ENCODE results near the gene ABCF1. TPM values are rescaled to one million over a fixed set of nuclear protein-coding genes. Genes with fewer than 3 reads are reported as not detected.

The ABCF1 gene
- total and polyA plus RNA-seq, 9 of the 15 experiments (the other 6 are each of a cell fraction or from before 2014, with no cell fraction given) = 41.6 to 193 (median 102) TPM

DNA sequence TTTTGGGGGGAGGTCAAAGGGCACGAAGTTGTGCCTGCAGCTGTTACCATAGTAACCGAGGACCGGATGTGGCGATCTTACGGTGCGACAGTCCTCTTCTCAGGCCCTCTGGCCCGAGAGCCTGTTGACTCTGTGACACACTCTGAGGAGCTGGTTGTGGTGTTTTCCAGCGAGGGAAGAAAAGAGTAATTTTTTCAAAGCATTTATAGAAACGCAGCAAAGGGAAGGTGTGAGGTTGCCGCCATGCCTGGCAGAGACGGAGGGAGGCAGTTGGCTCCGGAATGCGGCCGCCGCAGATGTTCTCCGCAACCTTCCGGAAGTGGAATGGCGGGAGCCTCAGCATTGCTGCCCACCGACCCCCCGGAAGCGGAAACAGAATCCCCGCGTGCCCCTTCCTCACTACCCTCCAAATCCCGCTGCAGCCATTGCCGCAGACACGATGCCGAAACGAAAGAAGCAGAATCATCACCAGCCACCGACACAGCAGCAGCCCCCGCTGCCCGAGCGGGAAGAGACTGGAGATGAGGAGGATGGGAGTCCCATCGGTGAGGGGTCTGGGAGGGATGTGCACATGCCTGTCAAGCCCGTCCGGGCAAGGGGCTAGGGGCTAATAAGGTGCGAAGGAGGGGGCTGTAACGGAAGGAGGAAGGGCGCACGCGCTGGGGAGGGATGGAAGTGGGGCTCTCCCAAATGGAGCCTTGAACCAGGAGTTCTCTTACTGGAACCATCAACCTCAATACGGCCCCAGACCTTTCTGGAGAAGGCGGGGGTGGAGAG lies 14.1 kb upstream of the ABCF1 start, which contains the start of gene PRR3 (continued):
- TF ChIP-seq, protein P1, sequence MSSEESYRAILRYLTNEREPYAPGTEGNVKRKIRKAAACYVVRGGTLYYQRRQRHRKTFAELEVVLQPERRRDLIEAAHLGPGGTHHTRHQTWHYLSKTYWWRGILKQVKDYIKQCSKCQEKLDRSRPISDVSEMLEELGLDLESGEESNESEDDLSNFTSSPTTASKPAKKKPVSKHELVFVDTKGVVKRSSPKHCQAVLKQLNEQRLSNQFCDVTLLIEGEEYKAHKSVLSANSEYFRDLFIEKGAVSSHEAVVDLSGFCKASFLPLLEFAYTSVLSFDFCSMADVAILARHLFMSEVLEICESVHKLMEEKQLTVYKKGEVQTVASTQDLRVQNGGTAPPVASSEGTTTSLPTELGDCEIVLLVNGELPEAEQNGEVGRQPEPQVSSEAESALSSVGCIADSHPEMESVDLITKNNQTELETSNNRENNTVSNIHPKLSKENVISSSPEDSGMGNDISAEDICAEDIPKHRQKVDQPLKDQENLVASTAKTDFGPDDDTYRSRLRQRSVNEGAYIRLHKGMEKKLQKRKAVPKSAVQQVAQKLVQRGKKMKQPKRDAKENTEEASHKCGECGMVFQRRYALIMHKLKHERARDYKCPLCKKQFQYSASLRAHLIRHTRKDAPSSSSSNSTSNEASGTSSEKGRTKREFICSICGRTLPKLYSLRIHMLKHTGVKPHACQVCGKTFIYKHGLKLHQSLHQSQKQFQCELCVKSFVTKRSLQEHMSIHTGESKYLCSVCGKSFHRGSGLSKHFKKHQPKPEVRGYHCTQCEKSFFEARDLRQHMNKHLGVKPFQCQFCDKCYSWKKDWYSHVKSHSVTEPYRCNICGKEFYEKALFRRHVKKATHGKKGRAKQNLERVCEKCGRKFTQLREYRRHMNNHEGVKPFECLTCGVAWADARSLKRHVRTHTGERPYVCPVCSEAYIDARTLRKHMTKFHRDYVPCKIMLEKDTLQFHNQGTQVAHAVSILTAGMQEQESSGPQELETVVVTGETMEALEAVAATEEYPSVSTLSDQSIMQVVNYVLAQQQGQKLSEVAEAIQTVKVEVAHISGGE (CRISPR knock-in tag; IDR thresholded peaks at IDR 0.05) = peak; percentile 87 to 98 (median 93); a peak in 5 of 6 replicates
- no peak; the same call in 1 of the 2 replicates for TF ChIP-seq THRAP3 (IDR thresholded peaks at IDR 0.05; ENCODE audit: borderline replicate concordance)
- peak; percentile 69; the same call in 1 of the 2 replicates for TF ChIP-seq MIER1 (IDR thresholded peaks at IDR 0.05; ENCODE audit: low read depth)
- TF ChIP-seq SRSF9 (IDR thresholded peaks at IDR 0.05; ENCODE audit: borderline replicate concordance, low read depth, low read length) = no peak
- peak; percentile 76; the same call in 1 of the 2 replicates for TF ChIP-seq DNMT1 (IDR thresholded peaks at IDR 0.05)
- TF ChIP-seq BCL6 (CRISPR knock-in tag; IDR thresholded peaks at IDR 0.05) = no peak
- TF ChIP-seq NBN (IDR thresholded peaks at IDR 0.05; ENCODE audit: low read depth) = peak; percentile 4; the same call in 1 of the 2 replicates
- TF ChIP-seq ZNF551 (CRISPR knock-in tag; IDR thresholded peaks at IDR 0.05) = no peak
- TF ChIP-seq ZFP36 (IDR thresholded peaks at IDR 0.05; ENCODE audit: low read depth, low read length, partially characterized antibody) = no peak
- peak; percentile 89 for TF ChIP-seq KAT8 (IDR thresholded peaks at IDR 0.05; ENCODE audit: low read depth)
- TF ChIP-seq, protein P2, sequence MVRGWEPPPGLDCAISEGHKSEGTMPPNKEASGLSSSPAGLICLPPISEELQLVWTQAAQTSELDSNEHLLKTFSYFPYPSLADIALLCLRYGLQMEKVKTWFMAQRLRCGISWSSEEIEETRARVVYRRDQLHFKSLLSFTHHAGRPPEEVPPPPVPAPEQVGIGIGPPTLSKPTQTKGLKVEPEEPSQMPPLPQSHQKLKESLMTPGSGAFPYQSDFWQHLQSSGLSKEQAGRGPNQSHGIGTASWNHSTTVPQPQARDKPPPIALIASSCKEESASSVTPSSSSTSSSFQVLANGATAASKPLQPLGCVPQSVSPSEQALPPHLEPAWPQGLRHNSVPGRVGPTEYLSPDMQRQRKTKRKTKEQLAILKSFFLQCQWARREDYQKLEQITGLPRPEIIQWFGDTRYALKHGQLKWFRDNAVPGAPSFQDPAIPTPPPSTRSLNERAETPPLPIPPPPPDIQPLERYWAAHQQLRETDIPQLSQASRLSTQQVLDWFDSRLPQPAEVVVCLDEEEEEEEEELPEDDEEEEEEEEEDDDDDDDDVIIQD (CRISPR knock-in tag; IDR thresholded peaks at IDR 0.05) = no peak; the same call in 1 of the 2 replicates
- no peak for TF ChIP-seq GABPB2 (CRISPR knock-in tag; conservative IDR thresholded peaks at IDR 0.05)
- TF ChIP-seq ZNF239 (CRISPR knock-in tag; IDR thresholded peaks at IDR 0.05) = no peak
- TF ChIP-seq RBM22 (IDR thresholded peaks at IDR 0.05; ENCODE audit: low read depth, low read length, poor library complexity, severe bottlenecking) = peak; percentile 42
- no peak for TF ChIP-seq ZNF77 (CRISPR knock-in tag; IDR thresholded peaks at IDR 0.05)
- TF ChIP-seq NFATC3 (IDR thresholded peaks at IDR 0.05) = no peak
- peak; percentile 14 for TF ChIP-seq HDAC3 (IDR thresholded peaks at IDR 0.05; ENCODE audit: borderline replicate concordance, partially characterized antibody)
- no peak for TF ChIP-seq ZKSCAN1 (IDR thresholded peaks at IDR 0.05; ENCODE audit: low read depth, low read length)
- TF ChIP-seq, protein P3, sequence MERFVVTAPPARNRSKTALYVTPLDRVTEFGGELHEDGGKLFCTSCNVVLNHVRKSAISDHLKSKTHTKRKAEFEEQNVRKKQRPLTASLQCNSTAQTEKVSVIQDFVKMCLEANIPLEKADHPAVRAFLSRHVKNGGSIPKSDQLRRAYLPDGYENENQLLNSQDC (CRISPR knock-in tag; IDR thresholded peaks at IDR 0.05) = 0 out of 2 replicates have a peak, but pooled peaks have one; percentile 57
- TF ChIP-seq, protein P4, sequence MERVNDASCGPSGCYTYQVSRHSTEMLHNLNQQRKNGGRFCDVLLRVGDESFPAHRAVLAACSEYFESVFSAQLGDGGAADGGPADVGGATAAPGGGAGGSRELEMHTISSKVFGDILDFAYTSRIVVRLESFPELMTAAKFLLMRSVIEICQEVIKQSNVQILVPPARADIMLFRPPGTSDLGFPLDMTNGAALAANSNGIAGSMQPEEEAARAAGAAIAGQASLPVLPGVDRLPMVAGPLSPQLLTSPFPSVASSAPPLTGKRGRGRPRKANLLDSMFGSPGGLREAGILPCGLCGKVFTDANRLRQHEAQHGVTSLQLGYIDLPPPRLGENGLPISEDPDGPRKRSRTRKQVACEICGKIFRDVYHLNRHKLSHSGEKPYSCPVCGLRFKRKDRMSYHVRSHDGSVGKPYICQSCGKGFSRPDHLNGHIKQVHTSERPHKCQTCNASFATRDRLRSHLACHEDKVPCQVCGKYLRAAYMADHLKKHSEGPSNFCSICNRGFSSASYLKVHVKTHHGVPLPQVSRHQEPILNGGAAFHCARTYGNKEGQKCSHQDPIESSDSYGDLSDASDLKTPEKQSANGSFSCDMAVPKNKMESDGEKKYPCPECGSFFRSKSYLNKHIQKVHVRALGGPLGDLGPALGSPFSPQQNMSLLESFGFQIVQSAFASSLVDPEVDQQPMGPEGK (CRISPR knock-in tag; IDR thresholded peaks at IDR 0.05; ENCODE audit: borderline replicate concordance) = no peak
- no peak for TF ChIP-seq HMG20A (CRISPR knock-in tag; conservative IDR thresholded peaks at IDR 0.05)

Measured in K562 (cell line).